GM12892 (cell line): Measurements from ENCODE around the gene NECAB2.

Experiments used
- POLR2A ChIP-seq: IDR thresholded peaks from 2 replicates; pipeline ENCODE4 v1.6.1; 2011; ENCODE audit warnings: low read depth, low read length, control low read depth
- POLR2AphosphoS5 ChIP-seq: IDR thresholded peaks from 2 replicates; pipeline ENCODE4 v1.6.1; 2011; ENCODE audit warnings: low read depth, low read length, control low read depth

DNA sequence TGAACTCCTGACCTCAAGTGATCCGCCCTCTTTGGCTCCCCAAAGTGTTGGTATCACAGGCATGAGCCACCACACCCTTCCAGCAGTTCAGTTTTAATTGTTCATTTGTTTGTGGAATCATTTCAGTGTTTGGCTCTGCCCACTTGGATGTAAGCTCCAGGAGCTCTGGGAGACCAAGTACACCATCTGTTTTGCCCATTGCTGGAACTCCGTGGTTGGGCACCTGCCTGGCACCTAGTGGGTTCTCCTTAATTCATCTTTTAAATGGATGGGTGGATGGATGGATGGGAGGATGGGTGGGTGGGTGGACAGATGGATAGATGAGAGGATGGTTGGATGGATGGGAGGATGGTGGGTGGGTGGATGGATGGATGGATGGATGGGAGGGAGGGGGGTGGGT lies 953 bp upstream of the NECAB2 start:
- no peak for TF ChIP-seq POLR2AphosphoS5
- no peak for TF ChIP-seq POLR2A
